Vagina (tissue), 2 donors: Measurements from ENCODE around the gene ENTHD1.

Source experiments
- POLR2A ChIP-seq, 2 donors: fragments of 450-650 bp; IDR thresholded peaks; one replicate each; pipeline ENCODE4 v1.6.1; 2017; ENCODE audit warnings: antibody characterized with exemption in 2 of 2, mild to moderate bottlenecking in 2 of 2, moderate library complexity in 2 of 2
- POLR2AphosphoS5 ChIP-seq, 2 donors: sonication (generic); formaldehyde crosslinking; IDR thresholded peaks; one replicate each; pipeline ENCODE4 v1.9.0; 2017; ENCODE audit warnings: antibody characterized with exemption in 2 of 2, mild to moderate bottlenecking in 2 of 2, low read depth in 1 of 2; ENCODE audit not compliant: insufficient read depth in 1 of 2
- TF ChIP-seq, protein P1 (sequence below), 3 experiments: fragments of 450-650 bp in 2 of 3; fragments of 200-600 bp in 1 of 3; sonication (generic) in 1 of 3; IDR thresholded peaks; one replicate each; pipeline ENCODE4 v1.5.1; 2017 to 2019; ENCODE audit warnings: antibody characterized with exemption in 3 of 3, mild to moderate bottlenecking in 2 of 3, moderate library complexity in 2 of 3

GRCh38 chr22:39851606-39852315 lies 41.8 kb downstream of the ENTHD1 start:
- TF ChIP-seq POLR2A (IDR thresholded peaks at IDR 0.05) (no peak), POLR2AphosphoS5 (IDR thresholded peaks at IDR 0.05; ENCODE audit: insufficient read depth in 1 of 2, low read depth in 1 of 2) (no peak)
- TF ChIP-seq, protein P1, sequence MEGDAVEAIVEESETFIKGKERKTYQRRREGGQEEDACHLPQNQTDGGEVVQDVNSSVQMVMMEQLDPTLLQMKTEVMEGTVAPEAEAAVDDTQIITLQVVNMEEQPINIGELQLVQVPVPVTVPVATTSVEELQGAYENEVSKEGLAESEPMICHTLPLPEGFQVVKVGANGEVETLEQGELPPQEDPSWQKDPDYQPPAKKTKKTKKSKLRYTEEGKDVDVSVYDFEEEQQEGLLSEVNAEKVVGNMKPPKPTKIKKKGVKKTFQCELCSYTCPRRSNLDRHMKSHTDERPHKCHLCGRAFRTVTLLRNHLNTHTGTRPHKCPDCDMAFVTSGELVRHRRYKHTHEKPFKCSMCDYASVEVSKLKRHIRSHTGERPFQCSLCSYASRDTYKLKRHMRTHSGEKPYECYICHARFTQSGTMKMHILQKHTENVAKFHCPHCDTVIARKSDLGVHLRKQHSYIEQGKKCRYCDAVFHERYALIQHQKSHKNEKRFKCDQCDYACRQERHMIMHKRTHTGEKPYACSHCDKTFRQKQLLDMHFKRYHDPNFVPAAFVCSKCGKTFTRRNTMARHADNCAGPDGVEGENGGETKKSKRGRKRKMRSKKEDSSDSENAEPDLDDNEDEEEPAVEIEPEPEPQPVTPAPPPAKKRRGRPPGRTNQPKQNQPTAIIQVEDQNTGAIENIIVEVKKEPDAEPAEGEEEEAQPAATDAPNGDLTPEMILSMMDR (IDR thresholded peaks at IDR 0.05) = no peak
